ENCODE measurements around the gene HRH2.
A peak's percentile ranks its signal among the peaks of the same experiment; 100 is the strongest.

Gene HRH2

GRCh38 chr5:175657593-175658271, at the start of gene HRH2:
HRH2 (plus strand) TSS chr5:175658071; CDS start chr5:175683234, 25,163 bp downstream.
- DNase-seq (ENCODE audit: low read depth in 2 of 2): peak in 1 of 2 donors; percentile 41
- peak within 1 kb of the TSS in 1 of 2 donors; percentile 33 for H3K4me3 ChIP-seq (replicated peaks in 1 of 2; ENCODE audit: low read depth in 2 of 2, low read length in 2 of 2)
- no peak for TF ChIP-seq CTCF (IDR thresholded peaks at IDR 0.05; ENCODE audit: low read depth, low read length)

GRCh38 chr5:175609526-175609925, 48.3 kb upstream of the HRH2 start:
- H3K4me3 ChIP-seq (replicated peaks in 1 of 2; ENCODE audit: low read depth in 2 of 2, low read length in 2 of 2): no peak overlapping the region
- no peak for DNase-seq (ENCODE audit: low read depth in 2 of 2)
- no peak for TF ChIP-seq CTCF (IDR thresholded peaks at IDR 0.05; ENCODE audit: low read depth, low read length)

- H3K4me3 ChIP-seq (replicated peaks in 1 of 2; ENCODE audit: low read depth in 2 of 2, low read length in 2 of 2): no peak overlapping the region
These were observed 47.5 kb upstream of the HRH2 start for GRCh38 chr5:175610381-175610780.

GRCh38 chr5:175610898-175611297, 47.0 kb upstream of the HRH2 start:
- H3K4me3 ChIP-seq (replicated peaks in 1 of 2; ENCODE audit: low read depth in 2 of 2, low read length in 2 of 2): no peak overlapping the region
- DNase-seq (ENCODE audit: low read depth in 2 of 2): no peak
- no peak for TF ChIP-seq CTCF (IDR thresholded peaks at IDR 0.05; ENCODE audit: low read depth, low read length)

More at GRCh38 chr5:175610381-175610780, 47.5 kb upstream of the HRH2 start:
- TF ChIP-seq CTCF (IDR thresholded peaks at IDR 0.05; ENCODE audit: low read depth, low read length): no peak
- no peak for DNase-seq (ENCODE audit: low read depth in 2 of 2)

- TF ChIP-seq CTCF (IDR thresholded peaks at IDR 0.05; ENCODE audit: low read depth, low read length): no peak
- H3K4me3 ChIP-seq (replicated peaks in 1 of 2; ENCODE audit: low read depth in 2 of 2, low read length in 2 of 2): no peak overlapping the region
- no peak for DNase-seq (ENCODE audit: low read depth in 2 of 2)
These were observed 43.6 kb upstream of the HRH2 start for GRCh38 chr5:175614223-175614815.

GRCh38 chr5:175614861-175615260, 43.0 kb upstream of the HRH2 start:
- TF ChIP-seq CTCF (IDR thresholded peaks at IDR 0.05; ENCODE audit: low read depth, low read length): no peak
- H3K4me3 ChIP-seq (replicated peaks in 1 of 2; ENCODE audit: low read depth in 2 of 2, low read length in 2 of 2): no peak overlapping the region
- no peak for DNase-seq (ENCODE audit: low read depth in 2 of 2)
